HG03066 (cell line): ENCODE results near the gene KRTAP10-2.
"Not testable (repeated sequence)": the region's sequence is repeated elsewhere in the genome, so short reads cannot be mapped to it uniquely, and the experiment has no call there.

ENCODE experiments used
- ATAC-seq: cut with Tn5 transposase; IDR thresholded peaks from one replicate; pipeline ENCODE4 v1.9.1; 2021; ENCODE audit warnings: low read depth; ENCODE audit not compliant: unreplicated experiment

The KRTAP10-2 gene

GRCh38 chr21:44568667-44569556, 17.6 kb upstream of the KRTAP10-2 start:
- no peak for ATAC-seq

- no peak for ATAC-seq
Observed at GRCh38 chr21:44568261-44568660, 17.0 kb upstream of the KRTAP10-2 start.

GRCh38 chr21:44567481-44568171, 16.3 kb upstream of the KRTAP10-2 start:
- ATAC-seq = no peak

GRCh38 chr21:44566403-44566802, 15.1 kb upstream of the KRTAP10-2 start:
- no peak for ATAC-seq

GRCh38 chr21:44564886-44565598, 13.7 kb upstream of the KRTAP10-2 start:
- ATAC-seq = no peak

- ATAC-seq = no peak
Observed at GRCh38 chr21:44564099-44564498, 12.8 kb upstream of the KRTAP10-2 start.

- no peak for ATAC-seq
Observed at GRCh38 chr21:44558695-44559094, 7.4 kb upstream of the KRTAP10-2 start, which contains the start of gene KRTAP10-3. KRTAP10-3 (minus strand) TSS chr21:44558795; CDS start chr21:44558715, 80 bp downstream.

GRCh38 chr21:44558329-44558675, 7.0 kb upstream of the KRTAP10-2 start:
- not testable (repeated sequence) for ATAC-seq

- ATAC-seq = no peak
Observed at GRCh38 chr21:44557491-44558328, 6.4 kb upstream of the KRTAP10-2 start.

- ATAC-seq = no peak
Observed at GRCh38 chr21:44556879-44557278, 5.6 kb upstream of the KRTAP10-2 start.

- ATAC-seq = no peak
Observed at GRCh38 chr21:44555200-44555875, 4.0 kb upstream of the KRTAP10-2 start.

- no peak for ATAC-seq
Observed at GRCh38 chr21:44552681-44553080, 1.4 kb upstream of the KRTAP10-2 start.

- no peak for ATAC-seq
Observed at GRCh38 chr21:44552136-44552535, 831 bp upstream of the KRTAP10-2 start.

GRCh38 chr21:44550807-44551206, 498 bp downstream of the KRTAP10-2 start:
- ATAC-seq = no peak

GRCh38 chr21:44550285-44550684, 1.0 kb downstream of the KRTAP10-2 start:
- ATAC-seq = not testable (repeated sequence)

GRCh38 chr21:44549525-44550211, 1.6 kb downstream of the KRTAP10-2 start:
- ATAC-seq = no peak

GRCh38 chr21:44548922-44549321, 2.4 kb downstream of the KRTAP10-2 start:
- no peak for ATAC-seq

- no peak for ATAC-seq
Observed at GRCh38 chr21:44548381-44548780, 2.9 kb downstream of the KRTAP10-2 start.

- ATAC-seq = no peak
Observed at GRCh38 chr21:44547656-44548331, 3.5 kb downstream of the KRTAP10-2 start.
